Activated T-cell treated with anti-CD3 and anti-CD28 coated beads for 1 hour (primary cell): ENCODE measurements around the gene MYO16.

ENCODE experiments used
- DNase-seq: peaks from one replicate; pipeline ENCODE4 v3.0.0-alpha.2; 2020; ENCODE audit warnings: low read depth

Gene MYO16

DNA sequence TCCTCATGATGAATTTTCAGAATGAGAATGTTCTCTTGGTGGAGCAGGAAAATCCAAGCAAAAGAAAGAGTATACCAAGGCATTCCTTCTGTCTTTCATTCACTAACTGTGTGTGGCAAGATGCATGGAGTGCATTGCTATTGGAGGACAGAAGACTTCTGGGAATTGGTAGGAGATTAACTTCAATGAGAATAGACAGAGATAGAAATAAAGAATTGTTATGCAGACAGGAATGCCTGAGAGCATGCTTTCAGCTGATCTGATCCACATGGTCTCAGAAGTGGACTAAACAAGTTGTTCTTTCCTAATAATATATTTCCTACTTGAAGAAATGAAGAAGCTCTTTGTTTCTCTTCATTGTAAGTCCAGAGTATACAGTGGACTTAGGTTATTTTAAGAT lies 303.6 kb downstream of the MYO16 start:
- DNase-seq: no peak

DNA sequence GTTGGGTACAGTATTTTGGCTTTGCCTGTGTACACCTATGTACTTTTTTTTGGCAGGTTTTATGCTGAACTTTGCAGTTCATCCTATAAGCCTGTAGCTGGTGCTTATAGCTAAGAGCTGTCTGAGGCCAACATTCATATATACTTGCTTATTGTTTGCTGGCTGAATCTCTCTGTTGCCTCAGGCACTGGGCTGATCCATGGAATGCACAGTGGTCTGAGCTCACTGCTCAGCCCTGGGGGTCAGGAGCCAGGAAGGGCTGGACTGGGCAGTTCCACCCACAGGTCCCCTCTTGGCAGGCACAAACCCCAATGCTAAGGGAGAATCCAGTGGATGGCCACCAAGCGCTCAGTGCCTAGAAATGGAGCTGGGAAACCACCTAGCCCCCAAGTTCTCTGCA lies 308.7 kb downstream of the MYO16 start:
- no peak for DNase-seq

DNA sequence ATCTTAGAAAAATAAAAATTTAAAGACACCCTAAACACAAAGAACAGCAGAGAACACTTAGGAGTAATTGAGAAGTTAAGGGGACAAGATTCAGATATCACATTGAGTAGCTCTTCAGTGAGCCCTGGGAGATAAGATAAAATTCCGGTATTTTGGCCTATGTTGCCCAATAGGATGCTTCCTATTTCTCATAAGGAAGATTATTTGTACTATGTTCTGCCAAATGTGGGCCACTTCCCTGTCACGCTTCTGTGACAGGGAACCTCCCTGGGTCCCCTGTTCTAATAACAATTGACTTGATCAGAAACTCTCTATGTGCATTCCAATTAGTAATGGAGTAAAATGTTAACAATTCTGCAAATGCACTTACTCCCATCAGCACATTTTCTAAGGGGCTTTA lies 310.7 kb downstream of the MYO16 start:
- DNase-seq: no peak

DNA sequence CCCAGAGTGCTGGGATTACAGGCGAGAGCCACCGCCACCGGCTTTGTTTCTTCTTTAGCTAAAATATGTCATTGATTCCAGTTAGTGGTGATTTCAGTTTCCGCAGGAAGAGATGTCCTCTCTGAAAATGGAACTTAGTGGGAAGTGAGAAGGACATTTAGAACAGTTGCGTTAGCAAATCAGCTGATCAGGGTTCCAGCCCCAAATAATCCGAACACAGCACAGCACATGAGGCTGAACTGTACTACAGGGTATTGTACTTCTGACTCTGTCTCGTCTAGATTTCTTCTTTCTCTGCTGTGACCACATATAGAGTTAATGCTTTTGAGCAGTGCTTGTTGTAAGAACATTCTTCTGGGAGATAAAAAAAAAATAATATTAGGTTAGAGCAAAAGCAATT lies 314.4 kb downstream of the MYO16 start:
- no peak for DNase-seq

DNA sequence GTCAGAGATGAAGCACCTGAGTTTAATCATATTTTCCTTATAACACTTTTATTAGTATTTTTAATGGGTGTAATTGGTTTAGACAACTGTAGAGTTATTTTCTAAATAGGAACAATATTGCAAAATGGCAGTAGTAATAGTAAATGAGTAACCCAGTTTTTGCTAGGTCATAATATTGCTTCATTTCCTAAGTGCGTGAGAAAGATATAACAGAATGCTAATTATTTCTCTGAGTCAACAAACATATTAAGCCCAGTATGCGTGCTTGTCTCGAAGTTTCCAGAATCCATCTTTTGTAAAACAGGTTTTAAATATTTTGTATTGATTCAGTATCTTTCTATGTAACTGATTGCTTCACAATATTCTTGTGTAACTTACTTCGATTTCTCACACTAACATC lies 315.3 kb downstream of the MYO16 start:
- DNase-seq: no peak

DNA sequence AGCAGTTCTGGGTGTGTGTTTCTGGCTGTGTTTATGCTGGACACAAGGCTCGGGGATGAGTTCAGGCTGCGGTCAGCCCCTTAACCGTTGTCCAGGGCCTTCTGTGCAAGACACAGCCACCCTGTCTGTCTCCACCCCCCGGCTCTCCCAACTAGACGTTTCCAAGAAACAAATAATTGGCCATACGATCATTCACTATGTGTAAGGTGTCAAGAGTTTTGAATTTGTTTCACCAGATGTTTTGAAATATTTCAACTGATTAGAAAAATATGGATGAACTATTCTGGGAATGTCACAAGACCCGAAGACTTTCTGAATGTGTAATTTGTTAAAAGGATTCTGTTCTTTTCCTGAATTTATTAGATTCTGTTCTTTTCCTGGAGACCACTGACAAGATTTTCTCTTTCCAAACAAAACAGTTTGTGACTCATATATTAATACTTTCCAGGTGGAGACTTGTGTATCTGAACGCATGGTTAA lies 318.2 kb downstream of the MYO16 start:
- no peak for DNase-seq

DNA sequence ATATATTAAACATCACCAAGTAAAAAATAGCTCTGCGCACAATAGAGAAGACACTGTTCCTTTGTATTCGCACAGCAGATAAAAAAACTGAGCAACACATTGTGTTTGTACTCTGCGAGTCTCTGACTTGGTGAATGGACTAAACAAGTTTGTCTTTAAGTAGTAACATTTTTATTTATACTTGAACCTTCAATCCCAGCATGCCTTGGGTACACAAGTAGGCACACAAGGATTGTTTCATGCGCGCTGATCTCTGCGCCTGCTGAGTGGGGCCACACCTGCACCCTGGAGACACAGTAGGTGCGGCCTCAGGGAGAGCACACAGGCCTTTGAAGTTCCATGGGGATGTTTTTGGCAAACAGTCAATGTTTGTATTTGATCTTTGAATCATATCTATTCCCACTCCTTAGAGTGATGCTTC lies 318.9 kb downstream of the MYO16 start:
- DNase-seq: no peak

DNA sequence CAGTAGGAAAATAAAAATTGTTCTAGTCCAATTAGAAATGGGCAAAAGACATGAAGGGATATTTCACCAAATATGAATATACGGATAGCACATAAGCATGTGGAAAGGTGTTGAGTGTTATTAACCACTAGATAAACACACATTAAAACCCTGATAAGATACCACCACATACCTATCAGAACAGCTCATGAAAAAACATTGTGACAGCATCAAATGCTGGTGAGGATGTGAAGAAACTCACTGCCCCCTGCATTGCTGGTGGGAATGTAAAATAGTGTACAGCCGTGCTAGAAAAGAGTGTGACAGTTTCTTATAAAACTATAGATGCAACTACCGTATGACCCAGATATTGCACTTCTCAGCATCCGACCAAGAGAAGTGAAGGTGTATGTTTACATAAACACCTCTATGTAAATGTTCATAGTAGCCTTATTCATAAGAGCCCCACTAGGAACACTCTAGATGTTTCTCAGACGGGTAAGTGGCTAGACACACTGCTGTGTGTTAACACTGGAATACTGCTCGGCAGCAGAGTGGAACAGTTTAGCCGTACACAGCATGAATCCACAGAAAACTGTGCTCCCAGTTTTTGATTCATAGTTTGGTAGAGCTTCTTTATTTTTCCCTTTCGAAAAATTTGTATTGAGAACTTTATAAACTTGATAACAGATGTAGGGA lies 321.1 kb downstream of the MYO16 start:
- DNase-seq: no peak

DNA sequence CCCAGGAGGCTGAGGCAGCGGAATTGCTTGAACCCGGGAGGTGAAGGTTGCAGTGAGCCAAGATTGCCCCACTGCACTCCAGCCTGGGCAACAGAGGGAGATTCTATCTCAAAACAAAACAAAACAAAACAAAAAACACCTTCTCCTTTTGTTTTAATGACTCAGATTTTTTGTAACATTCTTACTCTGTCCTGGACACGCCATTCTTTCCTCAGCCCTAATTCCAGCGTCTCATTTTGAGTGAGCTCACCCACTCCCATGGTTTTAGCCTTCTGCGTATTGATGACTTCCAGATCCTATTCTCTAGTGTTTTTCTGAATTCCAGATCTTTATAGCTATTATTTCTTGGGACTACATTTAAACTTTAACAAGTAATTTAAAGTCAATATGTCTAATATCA lies 326.3 kb downstream of the MYO16 start:
- DNase-seq: no peak

DNA sequence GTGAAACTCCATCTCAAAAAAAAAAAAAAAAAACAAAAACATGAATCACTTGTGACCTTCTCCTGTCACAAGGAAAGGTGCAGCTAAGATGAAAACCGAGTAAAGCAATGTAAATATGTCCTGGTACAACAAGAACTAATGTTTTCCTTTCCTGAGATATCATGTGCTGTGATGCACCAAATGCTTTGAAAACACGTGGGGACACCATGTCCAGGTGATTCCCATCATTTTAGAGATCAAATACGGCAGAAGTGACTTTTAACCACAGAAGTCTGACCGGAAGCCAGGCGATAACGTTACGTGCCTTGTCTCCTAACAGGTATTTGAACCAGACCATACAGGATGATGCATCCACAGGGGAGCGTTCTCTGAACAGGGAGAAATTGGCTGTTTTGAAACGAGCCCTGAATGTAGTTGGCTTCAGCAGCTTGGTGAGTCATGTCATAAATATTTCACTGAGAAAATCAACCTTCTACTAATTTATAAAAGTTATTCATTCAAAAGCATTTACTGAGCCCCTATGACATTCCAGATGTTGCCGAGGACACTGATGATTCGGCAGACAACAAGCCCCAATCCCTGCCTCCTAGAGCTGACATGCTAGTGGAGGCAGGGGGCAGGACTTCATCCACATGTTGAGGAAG lies 328.1 kb downstream of the MYO16 start:
- DNase-seq: no peak

DNA sequence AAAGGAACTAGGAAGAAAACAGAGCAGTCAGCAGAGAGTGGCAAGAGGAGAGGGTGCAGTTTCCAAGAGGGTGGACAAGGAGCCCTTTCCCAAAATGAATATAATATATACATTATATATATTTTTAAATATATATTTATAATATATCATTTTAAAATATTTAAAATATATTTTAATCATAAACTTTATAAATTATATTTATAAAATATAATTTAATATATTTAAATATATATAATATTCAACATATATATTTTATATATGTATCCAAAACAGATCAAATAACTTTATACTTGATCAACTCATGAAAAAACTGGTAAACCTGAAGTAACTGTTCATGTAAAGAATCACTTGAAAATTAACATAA lies 328.6 kb downstream of the MYO16 start:
- DNase-seq: no peak

DNA sequence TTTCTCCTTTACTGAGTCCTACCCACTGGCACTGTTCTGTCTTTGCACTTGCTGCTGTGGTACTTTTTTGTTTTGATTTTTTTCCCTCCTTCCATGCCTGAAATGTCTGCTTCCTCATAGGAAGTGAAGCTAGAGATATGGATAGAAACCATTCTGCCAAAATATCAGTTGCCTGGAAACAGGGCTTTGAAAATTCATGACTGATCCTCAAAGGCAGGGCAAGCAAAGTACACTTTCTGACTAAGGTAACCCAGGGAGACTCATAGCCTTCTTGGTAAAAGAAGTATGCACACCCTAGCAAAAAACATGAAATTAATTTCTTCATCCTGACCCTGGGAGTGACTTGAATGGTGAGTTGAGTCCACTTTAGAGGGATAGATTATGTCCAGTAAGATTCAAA lies 329.8 kb downstream of the MYO16 start:
- no peak for DNase-seq

DNA sequence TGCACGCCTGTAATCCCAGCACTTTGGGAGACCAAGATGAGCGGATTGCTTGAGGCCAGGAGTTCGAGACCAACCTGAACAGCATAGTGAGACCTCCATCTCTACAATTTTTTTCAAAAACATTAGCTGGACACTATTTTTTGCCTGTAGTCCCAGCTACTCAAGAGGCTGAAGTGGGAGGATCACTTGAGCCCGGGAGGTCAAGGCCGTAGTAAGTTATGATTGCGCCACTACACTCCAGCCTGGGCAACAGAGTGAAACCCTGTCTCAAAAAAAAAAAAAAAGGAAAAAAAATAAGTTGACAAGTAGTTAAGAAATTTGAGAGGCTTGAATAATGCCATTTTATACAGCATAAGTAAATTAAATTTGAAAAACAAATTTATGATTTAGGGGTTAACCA lies 330.6 kb downstream of the MYO16 start:
- DNase-seq: no peak

DNA sequence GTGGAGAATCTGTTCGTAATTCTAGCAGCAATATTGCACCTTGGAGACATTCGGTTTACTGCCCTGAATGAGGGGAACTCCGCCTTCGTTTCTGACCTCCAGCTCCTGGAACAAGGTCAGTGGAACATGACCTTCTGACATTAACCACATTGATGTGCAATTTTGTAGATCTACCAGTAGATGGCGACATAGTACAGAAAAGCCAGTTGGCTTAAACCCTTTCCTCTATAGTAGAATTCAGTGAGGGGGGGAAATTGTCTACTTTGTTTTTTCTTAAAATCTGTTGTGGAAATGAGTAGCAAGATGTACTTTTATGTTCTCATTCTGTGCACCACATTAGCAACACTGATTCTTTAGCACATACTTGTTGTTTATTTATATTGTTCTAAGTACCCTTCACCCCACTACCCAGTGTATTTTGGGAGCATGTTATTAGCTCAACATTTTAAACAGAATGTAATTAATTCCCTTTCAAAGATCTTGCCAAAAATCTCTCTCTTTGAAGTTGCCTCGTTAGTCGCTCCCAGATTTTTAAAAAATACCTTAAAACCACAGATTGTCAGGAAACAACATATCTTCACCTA lies 332.2 kb downstream of the MYO16 start:
- DNase-seq: no peak

DNA sequence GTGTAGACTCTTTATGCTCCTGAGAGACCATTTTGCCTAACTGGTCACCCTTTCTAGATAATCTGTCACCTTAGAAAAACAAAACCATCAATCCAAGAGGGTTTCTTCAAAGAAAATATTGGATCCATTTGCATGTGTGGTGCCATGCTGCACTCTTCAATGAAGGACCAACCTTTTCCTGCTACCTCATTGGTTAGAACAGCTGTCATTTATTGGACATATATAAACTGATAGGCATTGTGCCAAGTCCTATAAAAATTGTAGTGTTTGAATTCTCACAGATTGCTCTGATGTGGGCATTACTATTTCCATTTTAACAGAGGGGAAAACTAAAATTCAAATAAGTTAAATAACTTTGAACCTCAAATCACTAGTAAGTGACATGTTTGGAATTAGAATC lies 333.2 kb downstream of the MYO16 start:
- no peak for DNase-seq

DNA sequence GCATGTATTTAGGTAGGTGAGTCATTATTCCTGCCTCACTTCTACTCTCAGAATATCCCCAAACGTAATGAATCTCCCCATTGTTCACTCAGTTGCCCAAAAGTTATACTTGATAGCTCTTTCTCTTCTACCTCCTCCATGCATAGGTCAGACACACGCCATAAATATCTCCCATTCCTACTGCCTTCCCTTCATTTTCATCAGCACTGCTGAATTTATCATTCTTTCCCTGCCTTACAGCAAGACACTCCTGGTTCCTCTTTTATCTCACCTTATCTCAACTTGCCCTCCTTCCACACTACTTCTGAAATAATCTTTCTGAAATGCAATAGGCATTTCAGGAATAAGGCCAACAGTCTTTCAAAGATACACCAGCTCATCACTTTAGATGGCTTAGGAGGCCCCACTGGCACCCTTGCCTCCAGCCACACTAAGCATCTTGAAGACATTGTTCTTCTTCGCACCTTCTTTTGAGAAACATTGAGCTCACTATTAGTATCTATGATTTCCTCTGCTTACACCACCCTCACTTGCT lies 333.9 kb downstream of the MYO16 start:
- no peak for DNase-seq

DNA sequence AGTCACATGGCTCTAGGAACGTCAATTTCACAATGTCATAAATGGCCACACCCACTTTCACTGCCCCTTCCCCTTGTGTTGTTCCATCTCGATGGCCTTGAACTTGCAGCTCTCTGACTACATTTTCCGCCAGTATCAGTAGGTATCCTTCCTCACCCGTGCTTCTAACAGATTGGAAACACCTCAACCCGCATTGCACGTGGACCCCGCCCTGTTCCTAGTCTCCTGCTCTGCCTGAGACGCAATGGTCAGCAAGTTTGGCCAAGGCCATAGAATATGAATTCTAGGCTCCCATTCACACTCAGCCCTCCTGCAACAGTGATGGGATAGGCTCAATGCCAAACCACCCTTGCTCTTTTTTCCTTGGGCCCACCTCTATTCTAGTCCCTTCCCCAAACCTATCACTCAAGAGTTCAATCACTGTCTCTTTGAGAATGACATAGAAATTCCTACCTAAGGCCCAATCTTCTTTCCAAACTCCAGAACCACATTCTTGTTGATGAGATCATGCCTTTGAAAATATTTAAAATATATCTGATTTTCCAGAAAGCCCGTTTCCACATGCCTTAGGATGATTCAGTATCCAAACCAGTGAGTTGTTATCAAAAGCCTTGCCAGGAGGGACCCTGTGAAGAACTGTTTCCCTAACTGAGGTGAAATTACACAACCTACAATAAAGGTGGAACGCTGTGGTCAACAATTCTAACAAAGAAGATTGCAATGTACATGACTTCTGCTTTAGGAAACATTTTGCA lies 334.6 kb downstream of the MYO16 start:
- no peak for DNase-seq

DNA sequence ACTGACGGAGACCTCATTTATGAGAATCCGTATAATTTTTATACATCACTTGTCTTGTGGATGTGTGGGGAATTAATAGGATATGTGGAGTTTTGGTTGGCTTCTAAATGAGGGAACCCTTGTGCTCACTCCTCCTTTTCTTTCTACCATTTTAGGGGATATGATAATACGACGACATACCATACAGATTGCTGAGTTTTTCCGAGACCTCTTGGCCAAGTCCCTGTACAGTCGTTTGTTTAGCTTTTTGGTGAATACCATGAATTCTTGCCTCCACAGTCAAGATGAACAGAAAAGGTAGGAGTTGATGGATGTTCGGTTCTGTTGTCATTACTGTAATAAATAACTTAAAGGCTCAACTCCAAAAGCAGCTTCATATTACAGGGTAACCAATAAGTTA lies 335.2 kb downstream of the MYO16 start:
- DNase-seq: no peak

DNA sequence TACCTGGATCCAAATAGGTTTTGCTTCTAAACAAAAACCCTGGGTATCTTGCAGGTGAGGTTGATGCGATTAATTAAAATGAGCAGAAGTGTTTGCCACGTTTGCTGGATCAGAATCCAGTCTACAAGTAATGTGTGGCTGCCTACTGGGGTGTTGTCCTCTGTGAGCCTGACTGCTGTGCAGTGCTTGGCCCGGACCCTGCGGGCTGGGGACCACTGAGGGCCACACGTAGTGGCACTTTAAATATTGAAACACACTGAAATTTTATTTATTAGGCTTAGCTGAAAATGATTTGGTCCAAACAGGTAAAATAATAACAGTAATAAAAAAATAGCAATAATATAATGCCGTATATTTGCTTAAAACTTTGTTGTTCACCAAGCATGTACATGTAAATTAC lies 338.0 kb downstream of the MYO16 start:
- DNase-seq: no peak

DNA sequence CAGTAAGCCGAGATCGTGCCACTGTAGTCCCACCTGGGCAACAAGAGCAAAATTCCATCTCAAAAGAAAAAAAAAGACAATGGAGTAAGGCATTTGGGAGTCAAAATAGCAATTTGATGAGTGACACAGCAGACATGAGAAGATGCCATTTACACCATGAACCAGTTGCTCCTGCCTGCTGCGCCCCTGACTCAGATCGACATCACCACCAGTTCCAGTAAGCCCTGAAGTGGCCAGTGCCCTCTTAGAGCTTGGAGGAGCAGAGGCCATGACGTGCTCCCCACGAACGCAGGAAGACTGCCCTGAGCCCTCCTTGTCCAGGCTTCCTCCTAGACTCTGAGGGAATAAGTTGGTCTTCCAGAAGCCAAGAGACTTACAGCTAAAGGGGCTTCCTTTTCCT lies 339.2 kb downstream of the MYO16 start:
- DNase-seq: no peak

DNA sequence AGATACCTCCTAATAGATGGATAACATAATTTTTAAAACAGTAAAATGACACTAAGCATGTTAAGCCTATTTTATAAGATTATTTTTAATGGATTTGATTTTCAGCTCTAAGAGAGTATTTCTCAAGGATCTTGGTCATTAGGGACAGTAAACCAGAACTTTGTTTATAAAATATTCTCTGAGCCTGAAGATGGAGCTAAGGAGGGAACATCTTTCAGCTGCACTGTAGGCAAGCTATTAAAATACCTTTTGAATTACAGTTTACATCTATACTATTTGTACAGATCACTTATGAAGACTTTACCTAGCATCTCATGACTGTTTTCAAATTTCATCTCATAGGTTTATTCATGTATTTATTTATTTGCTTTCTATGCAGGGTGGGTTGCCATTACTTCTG lies 345.3 kb downstream of the MYO16 start:
- no peak for DNase-seq

DNA sequence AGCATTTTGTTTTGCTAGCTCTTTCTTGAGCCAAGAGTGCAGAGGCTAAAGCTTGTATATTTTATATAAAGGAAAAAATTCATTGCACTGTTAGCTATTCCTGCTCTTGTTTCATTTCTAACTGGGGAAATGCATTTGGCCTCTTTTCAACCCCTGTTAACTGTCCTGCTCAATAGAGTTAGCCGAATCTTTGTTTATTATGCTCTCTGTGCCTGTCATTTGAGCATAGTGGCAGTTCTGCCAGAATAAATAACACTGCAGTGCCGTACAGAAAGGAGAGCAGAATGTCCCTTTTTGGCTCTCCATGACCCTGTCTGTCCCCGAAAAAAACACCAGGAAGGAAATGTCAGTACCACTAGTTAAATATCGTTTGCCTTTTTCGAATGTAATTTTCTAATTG lies 350.8 kb downstream of the MYO16 start:
- DNase-seq: no peak

DNA sequence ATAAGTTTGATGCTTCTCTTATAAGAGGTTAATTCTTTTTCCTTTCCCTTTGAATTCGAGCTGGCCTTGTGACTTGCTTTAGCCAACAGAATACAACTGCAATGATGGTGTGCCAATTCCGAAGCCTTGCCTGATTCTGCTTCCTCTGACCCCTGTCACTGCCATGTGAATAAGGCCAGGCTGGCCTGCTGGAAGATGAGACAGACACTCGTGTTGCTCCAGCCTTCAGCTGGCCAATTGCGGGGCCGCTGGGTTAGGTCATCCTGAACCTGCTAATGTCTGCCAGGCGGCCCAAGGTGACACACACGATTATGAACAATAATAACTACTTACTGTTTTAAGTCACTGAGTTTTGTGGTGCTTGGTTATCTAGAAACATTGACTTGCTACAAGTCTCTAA lies 352.0 kb downstream of the MYO16 start:
- no peak for DNase-seq
